Gastrocnemius medialis (tissue), 4 donors: Measurements from ENCODE around the gene CEBPA. TPM values are rescaled to one million over a fixed set of nuclear protein-coding genes. Genes with fewer than 3 reads are reported as not detected.

Experiments
- ATAC-seq, 2 donors: fragments of 150-250 bp; one replicate each; pipeline ENCODE4 v1.9.1; 2016
- DNase-seq, 2 donors: peaks; one replicate each; pipeline ENCODE4 v3.0.0-alpha.2; 2019
- H3K27ac ChIP-seq, 4 donors: fragments of 200-600 bp; sonication (generic); 1 replicate in 1 of 4; 2 replicates in 3 of 4; pipeline ENCODE4 v1.5.1; 2016 to 2018; ENCODE audit warnings: mild to moderate bottlenecking in 2 of 4, moderate library complexity in 1 of 4
- H3K27me3 ChIP-seq, 3 donors: fragments of 200-600 bp; sonication (generic) in 2 of 3; 1 replicate in 1 of 3; 2 replicates in 2 of 3; pipeline versions ENCODE4 v1.5.1 to v1.6.0; 2016 to 2019; ENCODE audit warnings: mild to moderate bottlenecking in 1 of 3, moderate library complexity in 1 of 3
- H3K36me3 ChIP-seq, 2 donors: fragments of 200-600 bp; sonication (generic) in 1 of 2; one replicate each; pipeline ENCODE4 v1.5.1; 2017 to 2018
- H3K4me1 ChIP-seq, 2 donors: fragments of 200-600 bp; sonication (generic) in 1 of 2; one replicate each; pipeline ENCODE4 v1.5.1; 2016 to 2017; ENCODE audit warnings: mild to moderate bottlenecking in 2 of 2
- H3K4me3 ChIP-seq, 4 donors: fragments of 200-600 bp; sonication (generic) in 3 of 4; 1 replicate in 1 of 4; 2 replicates in 3 of 4; pipeline ENCODE4 v1.5.1; 2016 to 2019; ENCODE audit warnings: mild to moderate bottlenecking in 2 of 4
- H3K9me3 ChIP-seq, 3 donors: fragments of 200-600 bp; sonication (generic) in 2 of 3; 1 replicate in 1 of 3; 2 replicates in 2 of 3; pipeline ENCODE4 v1.5.1; 2016 to 2019
- POLR2A ChIP-seq, 2 donors: fragments of 450-650 bp; IDR thresholded peaks; one replicate each; pipeline ENCODE4 v1.6.1; 2017; ENCODE audit warnings: antibody characterized with exemption in 2 of 2, mild to moderate bottlenecking in 2 of 2, moderate library complexity in 2 of 2
- in situ Hi-C, 4 donors: fragments of 200-750 bp; cut with MboI; loops; one replicate each; pipeline versions ENCODE4 v1.15.0 to v1.8.0; 2017; ENCODE audit warnings: low sequenced_read_pairs in 4 of 4
- intact Hi-C: fragments of 100-400 bp; cut with DNase I; formaldehyde crosslinking; loops from one replicate; pipeline ENCODE4 v1.15.1; 2023; ENCODE audit warnings: low total_unique reads
- total RNA-seq, 4 donors: library from RNA; depleted of rRNA; stranded (reverse); fragments of >200 nt; gene quantifications; one replicate each; pipeline versions ENCODE4 v1.1.0 to v1.2.3, GENCODE V29; 2016
- TF ChIP-seq, protein P1 (sequence below), 5 experiments: fragments of 450-650 bp in 3 of 5; fragments of 200-600 bp in 2 of 5; sonication (generic) in 2 of 5; IDR thresholded peaks in 4 of 5; conservative IDR thresholded peaks in 1 of 5; 1 replicate in 4 of 5; 2 replicates in 1 of 5; pipeline ENCODE4 v1.5.1; 2016 to 2019; ENCODE audit warnings: antibody characterized with exemption in 5 of 5, mild to moderate bottlenecking in 3 of 5, moderate library complexity in 3 of 5

CEBPA gene
- total RNA-seq, 4 donors from 2014 or later: 11.9 to 29.9 (median 25.5) TPM

DNA sequence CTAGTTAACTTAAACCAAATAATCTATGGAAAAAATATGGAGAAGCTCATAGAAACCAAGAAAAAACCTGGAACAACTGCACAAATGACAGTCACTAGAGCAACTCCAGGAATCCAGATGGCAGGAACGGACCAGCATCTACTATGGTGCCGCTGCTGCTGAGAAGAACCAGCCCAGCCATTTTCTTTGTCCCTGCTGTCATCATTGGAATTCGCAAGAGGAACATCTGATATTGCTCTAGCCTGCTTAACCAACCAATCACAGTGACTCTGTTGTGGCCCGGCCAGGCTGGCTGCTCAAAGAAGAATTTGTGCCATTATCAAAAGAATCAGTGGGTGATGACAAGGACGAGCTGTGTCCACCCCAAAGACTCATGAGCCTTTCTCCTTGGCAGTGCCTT is 33.1 kb upstream of the CEBPA start:
- intact Hi-C loops (no loop called here), in situ Hi-C loops (no loop called here)
- no peaks in the 10 kb centered on the region for H3K36me3 ChIP-seq
- no peaks in the 10 kb centered on the region for H3K27me3 ChIP-seq
- no peaks in the 10 kb centered on the region for H3K9me3 ChIP-seq
- DNase-seq (no peak), ATAC-seq (no peak)
- H3K27ac ChIP-seq: no peak overlapping the region
- TF ChIP-seq POLR2A (IDR thresholded peaks at IDR 0.05): no peak
- TF ChIP-seq, protein P1, sequence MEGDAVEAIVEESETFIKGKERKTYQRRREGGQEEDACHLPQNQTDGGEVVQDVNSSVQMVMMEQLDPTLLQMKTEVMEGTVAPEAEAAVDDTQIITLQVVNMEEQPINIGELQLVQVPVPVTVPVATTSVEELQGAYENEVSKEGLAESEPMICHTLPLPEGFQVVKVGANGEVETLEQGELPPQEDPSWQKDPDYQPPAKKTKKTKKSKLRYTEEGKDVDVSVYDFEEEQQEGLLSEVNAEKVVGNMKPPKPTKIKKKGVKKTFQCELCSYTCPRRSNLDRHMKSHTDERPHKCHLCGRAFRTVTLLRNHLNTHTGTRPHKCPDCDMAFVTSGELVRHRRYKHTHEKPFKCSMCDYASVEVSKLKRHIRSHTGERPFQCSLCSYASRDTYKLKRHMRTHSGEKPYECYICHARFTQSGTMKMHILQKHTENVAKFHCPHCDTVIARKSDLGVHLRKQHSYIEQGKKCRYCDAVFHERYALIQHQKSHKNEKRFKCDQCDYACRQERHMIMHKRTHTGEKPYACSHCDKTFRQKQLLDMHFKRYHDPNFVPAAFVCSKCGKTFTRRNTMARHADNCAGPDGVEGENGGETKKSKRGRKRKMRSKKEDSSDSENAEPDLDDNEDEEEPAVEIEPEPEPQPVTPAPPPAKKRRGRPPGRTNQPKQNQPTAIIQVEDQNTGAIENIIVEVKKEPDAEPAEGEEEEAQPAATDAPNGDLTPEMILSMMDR (IDR thresholded peaks at IDR 0.05 in 4 of 5, conservative IDR thresholded peaks at IDR 0.05 in 1 of 5): no peak
- no peak overlapping the region for H3K4me3 ChIP-seq
- H3K4me1 ChIP-seq: peaks cover 0 to 5% of the 10 kb centered on the region in 2 donors

DNA sequence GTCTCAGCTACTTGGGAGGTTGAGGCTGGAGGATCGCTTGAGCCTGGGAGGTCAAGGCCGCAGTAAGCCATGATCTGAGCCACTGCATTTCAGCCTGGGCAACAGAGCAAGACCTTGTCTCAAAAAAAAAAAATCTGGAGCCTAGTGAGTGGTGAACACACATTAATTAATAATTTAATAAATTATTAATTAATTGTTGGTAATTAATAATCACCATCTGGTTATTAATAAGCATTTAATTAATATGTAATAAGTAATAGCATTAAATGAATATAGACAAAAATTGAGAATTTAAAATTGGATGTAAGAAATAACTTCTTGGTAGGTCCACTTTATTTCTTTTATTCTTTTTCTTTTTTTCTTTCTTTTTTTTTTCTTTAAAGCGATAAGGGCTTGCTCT is 31.9 kb upstream of the CEBPA start:
- no peak overlapping the region for H3K4me3 ChIP-seq
- in situ Hi-C loops: no loop called here
- no peaks in the 10 kb centered on the region for H3K9me3 ChIP-seq
- H3K4me1 ChIP-seq: peaks cover 0 to 12% of the 10 kb centered on the region in 2 donors
- no peak for TF ChIP-seq POLR2A (IDR thresholded peaks at IDR 0.05)
- TF ChIP-seq, protein P1 (IDR thresholded peaks at IDR 0.05 in 4 of 5, conservative IDR thresholded peaks at IDR 0.05 in 1 of 5): no peak
- no peak overlapping the region for H3K27ac ChIP-seq
- DNase-seq (no peak), ATAC-seq (no peak)
- no peaks in the 10 kb centered on the region for H3K36me3 ChIP-seq
- no peaks in the 10 kb centered on the region for H3K27me3 ChIP-seq
- intact Hi-C loops: no loop called here

GRCh38 chr19:33333642-33334041 is 31.3 kb upstream of the CEBPA start:
- no peak for ATAC-seq

GRCh38 chr19:33333151-33333550 is 30.8 kb upstream of the CEBPA start:
- Histone ChIP-seq H3K4me3 (no peak overlapping the region), H3K27me3 (no peaks in the 10 kb centered on the region), H3K27ac (no peak overlapping the region), H3K36me3 (no peaks in the 10 kb centered on the region), H3K4me1 (peaks cover 0 to 12% of the 10 kb centered on the region in 2 donors), H3K9me3 (no peaks in the 10 kb centered on the region)
- in situ Hi-C loops: no loop called here
- no peak for DNase-seq
- TF ChIP-seq POLR2A (IDR thresholded peaks at IDR 0.05): no peak
- TF ChIP-seq, protein P1 (IDR thresholded peaks at IDR 0.05 in 4 of 5, conservative IDR thresholded peaks at IDR 0.05 in 1 of 5): no peak
- intact Hi-C loops: no loop called here
- no peak for ATAC-seq

More at GRCh38 chr19:33333642-33334041, 31.3 kb upstream of the CEBPA start:
- Histone ChIP-seq H3K27ac (no peak overlapping the region), H3K4me1 (peaks cover 0 to 12% of the 10 kb centered on the region in 2 donors), H3K9me3 (no peaks in the 10 kb centered on the region), H3K36me3 (no peaks in the 10 kb centered on the region), H3K4me3 (no peak overlapping the region), H3K27me3 (no peaks in the 10 kb centered on the region)
- TF ChIP-seq, protein P1 (IDR thresholded peaks at IDR 0.05 in 4 of 5, conservative IDR thresholded peaks at IDR 0.05 in 1 of 5): peak in 1 of 5 experiments; percentile 23
- TF ChIP-seq POLR2A (IDR thresholded peaks at IDR 0.05): no peak
- no peak for DNase-seq
- in situ Hi-C loops (no loop called here), intact Hi-C loops (no loop called here)

- Histone ChIP-seq H3K9me3 (no peaks in the 10 kb centered on the region), H3K27ac (no peak overlapping the region), H3K36me3 (no peaks in the 10 kb centered on the region), H3K27me3 (no peaks in the 10 kb centered on the region), H3K4me3 (no peak overlapping the region), H3K4me1 (peaks cover 0 to 13% of the 10 kb centered on the region in 2 donors)
- DNase-seq (no peak), ATAC-seq (no peak)
- intact Hi-C loops: no loop called here
- in situ Hi-C loops: no loop called here
- no peak for TF ChIP-seq POLR2A (IDR thresholded peaks at IDR 0.05)
- TF ChIP-seq, protein P1 (IDR thresholded peaks at IDR 0.05 in 4 of 5, conservative IDR thresholded peaks at IDR 0.05 in 1 of 5): no peak
Observed at GRCh38 chr19:33332248-33332647, 29.9 kb upstream of the CEBPA start.
